DMS79 (cell line): ENCODE results near the gene LGR6.
"Not testable (repeated sequence)": the region's sequence is repeated elsewhere in the genome, so short reads cannot be mapped to it uniquely, and the experiment has no call there.

Experiments
- DNase-seq: peaks from one replicate; lab custom pipeline; 2025; lab: John Stamatoyannopoulos, UW

The LGR6 gene

GRCh38 chr1:202242080-202242419 is 48.5 kb downstream of the LGR6 start:
- no peak for DNase-seq

- DNase-seq: no peak
Observed at GRCh38 chr1:202243006-202243405, 49.4 kb downstream of the LGR6 start.

GRCh38 chr1:202244841-202245261 is 51.3 kb downstream of the LGR6 start:
- no peak for DNase-seq

GRCh38 chr1:202245391-202245790 is 51.8 kb downstream of the LGR6 start:
- no peak for DNase-seq

GRCh38 chr1:202247104-202247503 is 53.5 kb downstream of the LGR6 start:
- DNase-seq: no peak

- no peak for DNase-seq
Observed at GRCh38 chr1:202247837-202248795, 54.5 kb downstream of the LGR6 start.

- DNase-seq: no peak
Observed at GRCh38 chr1:202248861-202249260, 55.3 kb downstream of the LGR6 start.

- no peak for DNase-seq
Observed at GRCh38 chr1:202249436-202249835, 55.8 kb downstream of the LGR6 start.

- DNase-seq: no peak
Observed at GRCh38 chr1:202249846-202250245, 56.2 kb downstream of the LGR6 start.

GRCh38 chr1:202250982-202251381 is 57.4 kb downstream of the LGR6 start:
- no peak for DNase-seq

GRCh38 chr1:202251424-202252256 is 58.0 kb downstream of the LGR6 start:
- DNase-seq: no peak

- no peak for DNase-seq
Observed at GRCh38 chr1:202252271-202252670, 58.7 kb downstream of the LGR6 start.

- no peak for DNase-seq
Observed at GRCh38 chr1:202254454-202255252, 61.1 kb downstream of the LGR6 start.

- DNase-seq: no peak
Observed at GRCh38 chr1:202255343-202255742, 61.7 kb downstream of the LGR6 start.

GRCh38 chr1:202259705-202260104 is 66.1 kb downstream of the LGR6 start:
- DNase-seq: no peak

- not testable (repeated sequence) for DNase-seq
Observed at GRCh38 chr1:202261209-202261958, 67.8 kb downstream of the LGR6 start.

- DNase-seq: no peak
Observed at GRCh38 chr1:202263628-202264027, 70.0 kb downstream of the LGR6 start.

- DNase-seq: no peak
Observed at GRCh38 chr1:202264300-202264699, 70.7 kb downstream of the LGR6 start.

- DNase-seq: no peak
Observed at GRCh38 chr1:202264726-202265125, 71.1 kb downstream of the LGR6 start.

- DNase-seq: no peak
Observed at GRCh38 chr1:202266061-202266765, 72.6 kb downstream of the LGR6 start.

- no peak for DNase-seq
Observed at GRCh38 chr1:202268032-202268431, 74.4 kb downstream of the LGR6 start.
